Pancreas (tissue), 10 donors: ENCODE data around the gene TRIM61. TPM values are rescaled to one million over a fixed set of nuclear protein-coding genes. Genes with fewer than 3 reads are reported as not detected.

Experiments
- ATAC-seq, 4 donors: fragments of 200-7000 bp; cut with Tn5 transposase; one replicate each; pipeline versions ENCODE4 v1.8.0 to v1.9.1; 2020; ENCODE audit warnings: mild to moderate bottlenecking in 4 of 4, moderate library complexity in 4 of 4
- DNase-seq, 6 donors: peaks; one replicate each; pipeline ENCODE4 v3.0.0-alpha.2; 2020
- FAIRE-seq: peaks from 2 replicates; lab custom pipeline; 2012; peaks lifted over from hg19 to GRCh38; lab: Jason Lieb, UNC
- H3K27ac ChIP-seq, 4 donors: fragments of 200-600 bp; sonication (generic); 1 replicate in 3 of 4; 2 replicates in 1 of 4; pipeline versions ENCODE4 v1.5.0 to v1.8.0; 2020
- H3K27me3 ChIP-seq, 4 donors: fragments of 200-600 bp; one replicate each; pipeline ENCODE4 v1.8.0; 2021
- H3K36me3 ChIP-seq, 3 donors: fragments of 200-600 bp; sonication (generic) in 1 of 3; one replicate each; pipeline versions ENCODE4 v1.5.0 to v1.8.0; 2020 to 2021
- H3K4me1 ChIP-seq, 3 donors: fragments of 200-600 bp; one replicate each; pipeline ENCODE4 v1.8.0; 2021
- H3K4me3 ChIP-seq, 4 donors: fragments of 200-600 bp; sonication (generic) in 2 of 4; one replicate each; pipeline versions ENCODE4 v1.5.0 to v1.8.0; 2020 to 2021
- H3K9me3 ChIP-seq, 4 donors: fragments of 200-600 bp; one replicate each; pipeline ENCODE4 v1.8.0; 2021
- CTCF ChIP-seq, 4 donors: fragments of 200-600 bp; sonication (generic) in 3 of 4; IDR thresholded peaks; one replicate each; pipeline versions ENCODE4 v1.5.0 to v1.8.0; 2021; ENCODE audit warnings: antibody characterized with exemption in 4 of 4
- WGBS, 2 donors: extraction: QIAGEN DNeasy Blood & Tissue Kit; methylation state at CpG; one replicate each; pipeline ENCODE4 v1.1.7; 2013; 5-methylcytosine and 5-hydroxymethylcytosine counted together
- intact Hi-C, 3 donors: fragments of 100-400 bp; cut with DNase I; formaldehyde crosslinking; loops; one replicate each; pipeline versions ENCODE4 v1.11.1 to v1.14.2; 2022
- polyA plus RNA-seq, 2 donors: library from polyadenylated mRNA; stranded (reverse); fragments of 200-250 nt; gene quantifications; one replicate each; pipeline ENCODE4 v1.2.3, GENCODE V29; 2013
- total RNA-seq, 6 donors: library from RNA; stranded (reverse); fragmentation: NEBNext Ultra II Directional in 4 of 6; extraction: Animal tissue kit (Norgen Biotek cat#: 25700) in 4 of 6; gene quantifications; one replicate each; pipeline versions ENCODE4 v1.2.1 to v1.2.4, GENCODE V29; 2021 to 2023
- donor health status: healthy with polysubstance abuse.
- donor health status: DM: no; HTN: no; CAD: no; lungs with moderate emphysema.
- donor health status: DM: no; HTN: no; CAD: no.
- donor health status: control.
- donor health status: control.
- donor health status: Bipolar disorder and iron deficiency.
- donor health status: DM: yes; HTN: yes; CAD: no.
- donor health status: DM: no; HTN: no; CAD: no.
- donor health status: DM: no; HTN: no; CAD: no.
- donor health status: DM: yes; HTN: yes; CAD: no.

The TRIM61 gene
- total and polyA plus RNA-seq, 8 donors, result 0.11 to 0.70 (median 0.18) TPM

GRCh38 chr4:165011403-165011802 lies 33.9 kb upstream of the TRIM61 start:
- WGBS, 2 donors, result 73 to 82% methylated on average over 5 of the region's 5 CpGs
- H3K27ac ChIP-seq, result no peak overlapping the region
- no peaks in the 10 kb centered on the region for H3K27me3 ChIP-seq
- DNase-seq, result no peak
- no peak for TF ChIP-seq CTCF (IDR thresholded peaks at IDR 0.05)
- FAIRE-seq, result no peak
- H3K36me3 ChIP-seq, result no peaks in the 10 kb centered on the region
- ATAC-seq, result no peak
- intact Hi-C loops, result no loop called here
- H3K4me3 ChIP-seq, result no peak overlapping the region
- H3K9me3 ChIP-seq, result no peaks in the 10 kb centered on the region
- no peaks in the 10 kb centered on the region for H3K4me1 ChIP-seq

GRCh38 chr4:165010991-165011390 lies 33.5 kb upstream of the TRIM61 start:
- TF ChIP-seq CTCF (IDR thresholded peaks at IDR 0.05), result no peak
- Histone ChIP-seq H3K27ac (no peak overlapping the region), H3K9me3 (no peaks in the 10 kb centered on the region), H3K36me3 (no peaks in the 10 kb centered on the region), H3K4me1 (no peaks in the 10 kb centered on the region), H3K4me3 (no peak overlapping the region), H3K27me3 (no peaks in the 10 kb centered on the region)
- intact Hi-C loops, result no loop called here
- FAIRE-seq, result no peak
- no peak for ATAC-seq
- no peak for DNase-seq
- 69 to 81% methylated on average over 8 of the region's 8 CpGs for WGBS, 2 donors

- no peaks in the 10 kb centered on the region for H3K27me3 ChIP-seq
- intact Hi-C loops, result no loop called here
- no peaks in the 10 kb centered on the region for H3K36me3 ChIP-seq
- H3K4me1 ChIP-seq, result no peaks in the 10 kb centered on the region
- H3K9me3 ChIP-seq, result no peaks in the 10 kb centered on the region
- no peak for DNase-seq
- 55 to 88% methylated on average over 2 of the region's 2 CpGs for WGBS, 2 donors
- ATAC-seq, result no peak
- no peak overlapping the region for H3K4me3 ChIP-seq
- no peak for TF ChIP-seq CTCF (IDR thresholded peaks at IDR 0.05)
- no peak overlapping the region for H3K27ac ChIP-seq
- FAIRE-seq, result no peak
These were observed 33.0 kb upstream of the TRIM61 start for GRCh38 chr4:165010487-165010886.

GRCh38 chr4:165009493-165010227 lies 32.2 kb upstream of the TRIM61 start:
- H3K27ac ChIP-seq, result no peak overlapping the region
- TF ChIP-seq CTCF (IDR thresholded peaks at IDR 0.05), result no peak
- intact Hi-C loops, result no loop called here
- FAIRE-seq, result no peak
- H3K4me3 ChIP-seq, result no peak overlapping the region
- no peak for ATAC-seq
- no peaks in the 10 kb centered on the region for H3K4me1 ChIP-seq
- no peaks in the 10 kb centered on the region for H3K36me3 ChIP-seq
- DNase-seq, result no peak
- 41 to 45% methylated on average over 5 of the region's 5 CpGs for WGBS, 2 donors
- H3K9me3 ChIP-seq, result no peaks in the 10 kb centered on the region
- no peaks in the 10 kb centered on the region for H3K27me3 ChIP-seq

- no peak for TF ChIP-seq CTCF (IDR thresholded peaks at IDR 0.05)
- no peak for ATAC-seq
- no peak overlapping the region for H3K27ac ChIP-seq
- H3K9me3 ChIP-seq, result no peaks in the 10 kb centered on the region
- FAIRE-seq, result no peak
- DNase-seq, result no peak
- 57 to 64% methylated on average over 5 of the region's 5 CpGs for WGBS, 2 donors
- H3K27me3 ChIP-seq, result peaks cover 0 to 4% (median 0%) of the 10 kb centered on the region in 4 donors
- H3K36me3 ChIP-seq, result no peaks in the 10 kb centered on the region
- H3K4me1 ChIP-seq, result no peaks in the 10 kb centered on the region
- intact Hi-C loops, result no loop called here
- no peak overlapping the region for H3K4me3 ChIP-seq
These were observed 29.4 kb upstream of the TRIM61 start for GRCh38 chr4:165006886-165007285.
